Measurements from ENCODE around the gene IFT43.
A peak's percentile ranks its signal among the peaks of the same experiment; 100 is the strongest.

IFT43 gene

GRCh38 chr14:75985618-75986438, at the start of gene IFT43:
Gene IFT43, plus strand, starts transcription at chr14:75985763. Its CDS starts 24 bp downstream, at chr14:75985787.
- DNase-seq = peak; percentile 74 to 87

DNA sequence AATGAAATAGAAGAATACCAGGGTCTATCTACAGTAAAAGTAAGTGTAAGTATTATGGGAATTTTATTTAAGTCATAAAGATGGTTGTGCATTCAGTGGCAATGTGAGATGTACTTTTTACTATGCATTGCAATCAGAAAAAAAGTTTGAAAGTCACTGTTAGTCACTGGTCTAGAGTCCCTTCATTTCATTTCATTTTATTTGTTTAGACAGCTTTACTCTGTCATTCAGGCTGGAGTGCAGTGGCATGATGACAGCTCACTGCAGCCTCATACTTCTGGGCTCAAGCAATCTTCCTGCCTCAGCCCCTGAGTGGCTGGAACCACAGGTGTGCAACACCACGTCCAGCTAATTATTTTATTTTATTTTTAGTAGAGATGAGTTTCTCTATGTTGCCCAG, 46.4 kb upstream of the IFT43 start:
- no peak for DNase-seq

- DNase-seq = no peak
Observed at GRCh38 chr14:75941030-75941429, 44.5 kb upstream of the IFT43 start.

DNA sequence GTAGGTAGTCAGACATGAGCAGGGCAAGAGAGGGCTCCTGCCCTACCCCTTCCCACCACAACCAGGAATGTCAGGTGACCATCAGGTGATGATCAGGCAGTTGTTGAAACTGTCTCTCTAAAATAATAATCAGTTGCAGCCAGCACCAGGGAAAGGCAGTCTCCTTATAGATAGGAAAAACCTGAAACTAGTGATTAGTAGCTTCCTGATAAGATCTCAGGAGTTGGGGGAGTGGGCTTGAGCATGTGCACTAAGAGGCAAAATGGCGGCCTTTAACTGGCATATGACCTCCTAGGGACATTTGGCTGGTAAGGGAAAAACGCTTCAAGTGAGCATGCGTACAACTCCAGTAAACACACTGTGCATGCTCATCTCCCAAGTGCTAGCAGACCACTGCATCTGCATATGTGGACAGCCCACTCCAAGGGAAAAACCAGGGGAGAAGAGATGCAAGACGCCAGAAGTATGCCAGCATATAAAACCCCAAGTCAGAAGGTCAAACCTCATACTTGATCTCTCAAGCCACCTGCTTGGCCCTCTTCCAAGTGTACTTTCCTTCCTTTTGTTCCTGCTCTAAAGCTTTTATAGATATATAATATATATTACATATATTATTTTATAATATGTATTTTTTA, 40.8 kb upstream of the IFT43 start:
- no peak for DNase-seq

- no peak for DNase-seq
Observed at GRCh38 chr14:75946785-75947184, 38.8 kb upstream of the IFT43 start.

GRCh38 chr14:75952489-75952888, 33.1 kb upstream of the IFT43 start:
- DNase-seq = no peak

DNA sequence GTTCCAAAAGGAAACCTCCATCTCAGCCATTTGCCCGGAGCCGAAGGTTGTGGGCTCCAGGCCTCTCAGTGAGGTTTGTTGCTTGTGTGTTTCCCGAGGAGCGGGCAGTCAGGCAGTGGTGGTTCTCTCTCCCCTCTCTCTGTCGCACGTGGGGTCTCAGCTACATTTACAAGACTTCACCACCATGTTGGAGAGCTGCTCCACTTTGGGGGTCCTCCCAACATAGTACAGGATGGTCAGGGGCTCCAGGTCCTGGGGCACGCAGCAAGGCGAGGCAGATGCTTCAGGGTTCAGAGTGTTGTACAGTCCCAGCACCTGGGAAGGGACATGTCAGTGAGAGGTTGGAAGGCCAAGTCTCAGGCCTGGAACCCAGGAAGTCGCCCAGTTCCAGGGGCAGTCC, 26.5 kb upstream of the IFT43 start:
- DNase-seq = no peak

GRCh38 chr14:75960231-75960630, 25.3 kb upstream of the IFT43 start:
- DNase-seq = no peak

GRCh38 chr14:75961662-75962061, 23.9 kb upstream of the IFT43 start:
- no peak for DNase-seq

DNA sequence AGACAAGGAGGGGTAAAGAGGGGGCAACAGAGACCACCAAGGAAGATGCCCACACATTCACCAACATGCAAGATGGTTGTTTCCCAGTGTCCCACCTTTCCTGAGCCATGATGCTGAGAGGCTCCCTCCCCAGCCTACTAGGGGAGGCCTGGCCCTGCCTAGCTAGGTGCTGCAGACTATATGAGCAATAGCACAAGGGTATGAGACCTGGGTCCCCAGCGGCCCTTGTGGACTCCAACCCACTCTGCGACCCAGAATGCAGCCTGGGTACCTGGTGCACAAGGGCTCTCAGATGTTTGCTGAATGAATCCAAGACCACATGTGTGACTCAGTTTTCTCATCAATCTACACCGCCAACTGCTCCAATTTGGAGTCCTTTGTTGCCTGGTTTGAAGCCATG, 17.7 kb upstream of the IFT43 start:
- no peak for DNase-seq

GRCh38 chr14:75968456-75968855, 17.1 kb upstream of the IFT43 start:
- no peak for DNase-seq

DNA sequence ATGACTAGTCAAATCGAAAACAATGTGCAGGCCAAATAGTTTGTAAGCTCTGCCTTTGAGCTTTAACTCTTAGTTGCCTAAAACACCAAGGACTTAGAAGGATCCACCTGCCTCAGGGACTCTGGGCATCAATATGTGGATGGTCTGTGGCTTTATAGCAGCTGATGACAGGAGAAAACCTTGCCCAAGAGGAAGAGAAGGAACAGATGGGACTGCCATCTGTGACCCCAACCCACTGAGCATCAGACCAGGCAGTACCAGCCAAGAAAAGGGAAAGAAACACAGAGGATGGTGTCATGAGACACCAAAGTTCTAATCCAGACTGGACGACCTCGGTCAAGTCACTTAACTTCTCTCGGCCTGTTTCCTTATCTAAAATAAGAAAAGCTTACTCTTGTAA, 16.4 kb upstream of the IFT43 start:
- no peak for DNase-seq

DNA sequence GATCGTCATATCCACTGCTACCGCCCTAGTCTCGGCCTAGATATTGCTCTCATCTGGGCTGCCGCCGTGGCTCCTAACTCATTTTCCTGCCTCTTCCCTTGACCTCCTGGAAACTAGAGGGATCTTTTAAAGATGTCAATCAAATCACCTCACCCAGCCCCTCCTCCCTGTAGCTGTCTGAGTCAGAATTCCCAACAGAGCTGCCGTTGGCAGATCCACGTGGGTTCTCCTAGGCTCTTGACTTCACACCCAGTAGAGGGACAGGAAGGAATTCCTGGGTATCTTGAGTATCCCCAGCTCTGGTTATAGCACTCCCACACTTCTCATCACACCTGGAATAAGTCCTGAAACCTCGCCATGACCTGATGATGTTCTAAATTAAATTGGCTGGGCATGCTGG, 15.7 kb upstream of the IFT43 start:
- DNase-seq = no peak

DNA sequence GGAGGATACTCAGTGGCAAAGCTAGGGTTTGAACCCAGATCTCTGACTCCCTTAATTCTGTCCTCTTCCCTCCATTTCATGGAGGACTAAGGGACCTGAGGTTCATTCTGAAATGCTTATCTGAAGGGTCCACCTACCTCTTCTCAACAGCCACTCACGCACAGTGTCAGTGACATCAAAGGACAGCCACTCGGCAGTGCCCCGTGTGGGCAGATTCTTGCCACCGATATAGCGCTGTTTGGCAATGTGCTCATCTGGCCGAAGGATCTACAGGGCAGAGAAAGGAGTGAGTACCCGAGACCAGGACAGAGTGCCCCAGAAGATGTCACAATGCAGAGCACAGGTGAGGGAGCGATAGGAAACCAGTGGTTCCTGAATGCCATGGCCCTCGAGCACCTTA, 14.6 kb upstream of the IFT43 start:
- no peak for DNase-seq

- no peak for DNase-seq
Observed at GRCh38 chr14:75971509-75971908, 14.1 kb upstream of the IFT43 start.

DNA sequence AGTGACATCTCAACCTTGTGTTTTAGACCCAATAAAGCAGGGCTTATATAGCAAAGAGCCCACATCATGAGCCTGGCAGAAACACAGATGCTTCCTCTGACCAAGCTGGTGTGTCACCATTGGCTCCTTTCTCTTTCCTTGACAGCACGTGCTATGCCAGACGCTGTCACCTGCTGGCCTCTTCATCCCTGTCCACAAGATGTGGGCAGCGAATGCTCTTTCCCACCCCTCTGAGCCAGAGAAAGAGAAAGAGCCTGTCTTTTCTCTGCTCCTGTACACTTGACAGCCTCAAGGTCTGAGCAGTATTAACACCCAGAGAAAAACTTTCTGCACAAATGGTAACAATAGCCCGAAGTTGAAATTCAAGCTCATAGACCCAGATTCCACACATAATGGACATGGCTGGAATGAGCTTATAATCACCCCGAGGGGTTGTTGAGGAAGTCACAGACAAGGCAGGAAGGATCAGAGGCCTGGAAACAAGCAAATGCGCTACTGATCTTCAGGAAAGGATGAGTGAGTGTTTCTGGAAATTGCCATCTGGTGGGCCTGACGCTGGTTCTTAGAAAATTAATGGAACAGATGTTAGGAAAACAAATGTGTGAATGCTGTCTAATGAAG, 12.7 kb upstream of the IFT43 start:
- no peak for DNase-seq

- DNase-seq = no peak
Observed at GRCh38 chr14:75976826-75977581, 8.6 kb upstream of the IFT43 start.

DNA sequence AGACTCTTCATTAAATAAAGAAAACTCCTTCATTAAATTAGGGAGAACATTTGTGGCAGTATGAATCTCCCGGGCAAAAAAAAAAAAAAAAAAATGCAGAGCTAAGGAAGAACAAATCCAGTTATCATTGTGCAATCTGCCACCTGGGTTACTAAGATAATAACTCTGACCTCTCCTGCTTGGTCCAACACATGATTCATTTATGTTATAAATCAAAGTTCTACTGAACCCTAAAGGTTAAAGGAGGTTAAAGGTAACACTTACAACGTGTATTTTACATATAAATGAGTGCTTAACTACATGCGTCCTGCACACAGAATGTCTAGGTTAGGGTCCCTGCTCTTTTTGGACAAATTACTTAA, 8.0 kb upstream of the IFT43 start:
- DNase-seq = no peak

DNA sequence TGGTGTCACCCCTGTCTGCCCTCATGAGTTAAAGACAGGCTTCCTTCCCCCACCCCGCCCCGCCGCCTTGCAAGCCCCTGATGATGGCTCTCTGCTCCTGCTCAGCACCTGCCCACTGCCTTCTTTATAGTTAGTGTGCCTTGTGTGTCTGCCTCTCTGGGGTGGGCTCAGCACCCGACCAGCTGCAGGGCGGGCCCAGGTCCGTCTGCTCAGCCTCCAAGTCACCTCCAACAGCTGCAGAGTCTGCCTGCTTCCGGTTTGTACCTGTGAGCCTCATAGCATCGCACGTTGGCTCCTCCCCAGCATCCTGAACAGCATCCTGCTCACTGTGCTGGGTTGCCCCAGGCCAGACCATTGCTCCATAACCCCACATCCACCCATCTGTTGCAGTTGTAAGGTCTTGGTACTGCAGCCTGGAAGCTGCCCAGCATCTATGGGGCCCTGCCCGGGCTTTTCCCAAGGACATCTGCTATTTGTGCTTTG, 7.3 kb upstream of the IFT43 start:
- no peak for DNase-seq

- peak in 1 of 2 donors; percentile 5 for DNase-seq
Observed at GRCh38 chr14:75979071-75979571, 6.4 kb upstream of the IFT43 start.

DNA sequence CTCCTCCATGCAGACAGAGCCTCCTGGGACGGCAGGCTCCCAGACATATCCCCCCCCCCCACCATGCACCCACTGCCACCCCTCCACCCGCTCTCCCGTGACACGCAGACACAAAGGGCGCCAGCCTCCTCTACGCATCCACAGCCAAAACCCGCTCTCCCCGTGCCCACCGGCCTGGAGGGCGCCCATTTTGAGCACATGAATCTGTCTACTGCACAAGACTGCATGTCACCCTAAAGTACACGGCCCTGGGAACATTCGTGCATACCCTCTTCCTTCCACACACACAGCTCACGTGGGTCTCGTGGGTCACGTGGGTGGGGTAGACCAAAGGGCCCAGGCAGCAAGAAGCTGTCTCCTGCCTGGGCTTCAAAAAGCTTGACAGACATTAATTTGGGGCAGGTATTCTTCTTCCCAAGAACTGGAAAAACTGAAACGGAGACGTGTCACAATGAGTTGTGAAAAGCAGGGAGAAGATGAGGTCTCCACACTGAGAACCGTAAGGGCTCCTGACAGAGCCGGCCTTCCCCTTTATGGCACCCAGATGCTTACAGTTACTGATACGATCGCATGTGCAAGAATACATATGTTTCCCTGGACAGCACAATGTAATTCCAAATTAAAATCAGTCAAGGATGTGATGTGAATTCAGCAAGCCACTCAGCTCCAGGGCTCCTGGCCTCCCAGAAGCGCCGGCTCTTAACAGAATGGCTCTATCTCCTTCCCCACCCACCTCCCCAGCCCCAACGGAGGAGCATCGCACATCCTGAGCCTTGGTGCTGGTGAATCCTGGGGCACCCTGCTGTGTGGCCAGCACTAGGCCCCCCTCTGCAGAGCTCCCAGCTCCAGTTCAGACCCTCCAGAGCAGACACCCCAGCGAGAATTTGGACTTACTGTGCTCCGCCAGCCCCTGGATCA, 5.7 kb upstream of the IFT43 start:
- DNase-seq = no peak

GRCh38 chr14:75980856-75981255, 4.7 kb upstream of the IFT43 start:
- no peak for DNase-seq
